K562 (cell line): ENCODE results near the gene BTAF1. TPM values are rescaled to one million over a fixed set of nuclear protein-coding genes. Genes with fewer than 3 reads are reported as not detected.

Experiments used
- CBX3 ChIP-seq, 2 experiments: IDR thresholded peaks; 1 replicate in 1 of 2; 2 replicates in 1 of 2; pipeline ENCODE4 v1.6.1; 2012; ENCODE audit warnings: inconsistent platforms in 2 of 2, low read length in 2 of 2, borderline replicate concordance in 1 of 2, control low read depth in 1 of 2
- CHD4 ChIP-seq: fragments of 200-600 bp; sonication (generic); IDR thresholded peaks from 3 replicates; pipeline ENCODE4 v1.6.1; 2012; ENCODE audit warnings: low read depth, mild to moderate bottlenecking, mixed read lengths, low read length, inconsistent platforms; ENCODE audit not compliant: insufficient read depth, insufficient replicate concordance, poor library complexity, severe bottlenecking
- CREB3 ChIP-seq: fragments of 450-650 bp; conservative IDR thresholded peaks from 2 replicates; pipeline ENCODE4 v1.6.1; 2016; ENCODE audit warnings: missing genetic modification characterization, low read depth, mild to moderate bottlenecking, missing compliant biosample characterization, moderate library complexity
- E2F3 ChIP-seq: fragments of 250-450 bp; sonication (Bioruptor Pico); IDR thresholded peaks from 2 replicates; pipeline ENCODE4 v1.4.0; 2020; ENCODE audit warnings: mild to moderate bottlenecking
- EP400 ChIP-seq: fragments of 450-650 bp; IDR thresholded peaks from 2 replicates; pipeline ENCODE4 v1.6.1; 2017; ENCODE audit warnings: antibody characterized with exemption, mild to moderate bottlenecking, moderate library complexity
- EWSR1 ChIP-seq: fragments of 450-650 bp; IDR thresholded peaks from 2 replicates; pipeline ENCODE4 v1.6.1; 2018; ENCODE audit warnings: borderline replicate concordance, mild to moderate bottlenecking, low read depth, moderate library complexity; ENCODE audit not compliant: partially characterized antibody
- FOXA3 ChIP-seq, 2 experiments: fragments of 450-650 bp in 1 of 2; sonication (generic) in 1 of 2; formaldehyde crosslinking; IDR thresholded peaks in 1 of 2; conservative IDR thresholded peaks in 1 of 2; 2 replicates each; pipeline versions ENCODE4 v1.4.0 to v1.8.0; 2020 to 2022; ENCODE audit warnings: mild to moderate bottlenecking in 2 of 2, missing genetic modification reagents in 1 of 2
- FOXK2 ChIP-seq, 2 experiments: fragments of 450-650 bp; IDR thresholded peaks in 1 of 2; conservative IDR thresholded peaks in 1 of 2; 2 replicates each; pipeline ENCODE4 v1.6.1; 2016; ENCODE audit warnings: low read depth in 2 of 2, mild to moderate bottlenecking in 1 of 2
- HNRNPH1 ChIP-seq: fragments of 200-400 bp; formaldehyde crosslinking; optimal IDR thresholded peaks from 2 replicates; pipeline ENCODE3; 2017; ENCODE audit warnings: low read depth, mild to moderate bottlenecking, low read length, moderate library complexity
- KLF16 ChIP-seq: IDR thresholded peaks from 2 replicates; pipeline ENCODE4 v1.6.1; 2016; ENCODE audit warnings: antibody characterized with exemption
- MCM5 ChIP-seq: fragments of 450-650 bp; IDR thresholded peaks from 2 replicates; pipeline ENCODE4 v1.6.1; 2016; ENCODE audit warnings: low read depth
- NFRKB ChIP-seq: fragments of 450-650 bp; IDR thresholded peaks from 2 replicates; pipeline ENCODE4 v1.6.1; 2016; ENCODE audit warnings: low read depth
- NR1H2 ChIP-seq: sonication (generic); formaldehyde crosslinking; IDR thresholded peaks from 2 replicates; pipeline ENCODE4 v1.4.0; 2020; ENCODE audit warnings: mild to moderate bottlenecking, missing genetic modification reagents
- PHF8 ChIP-seq: fragments of 200-600 bp; sonication (generic); IDR thresholded peaks from 2 replicates; pipeline ENCODE4 v1.6.1; 2012; ENCODE audit warnings: mixed run types, mild to moderate bottlenecking, inconsistent platforms, low read length, moderate library complexity, borderline replicate concordance
- POLR2G ChIP-seq: fragments of 200-400 bp; formaldehyde crosslinking; IDR thresholded peaks from 2 replicates; pipeline ENCODE4 v1.6.1; 2017; ENCODE audit warnings: low read depth, mild to moderate bottlenecking, antibody characterized with exemption, low read length, moderate library complexity
- RBM34 ChIP-seq: fragments of 200-400 bp; formaldehyde crosslinking; IDR thresholded peaks from 2 replicates; pipeline ENCODE4 v1.6.1; 2018; ENCODE audit warnings: low read length, borderline replicate concordance; ENCODE audit not compliant: insufficient read depth
- SAFB ChIP-seq: fragments of 200-400 bp; formaldehyde crosslinking; IDR thresholded peaks from 2 replicates; pipeline ENCODE4 v1.6.1; 2017; ENCODE audit warnings: low read depth, low read length, borderline replicate concordance
- SAFB2 ChIP-seq: fragments of 200-400 bp; formaldehyde crosslinking; IDR thresholded peaks from 2 replicates; pipeline ENCODE4 v1.6.1; 2018; ENCODE audit warnings: borderline replicate concordance, low read length, low read depth, moderate library complexity; ENCODE audit not compliant: severe bottlenecking
- SIN3A ChIP-seq, 2 experiments: fragments of 150-350 bp in 1 of 2; IDR thresholded peaks; 2 replicates each; pipeline ENCODE4 v1.6.1; 2011 to 2016; ENCODE audit warnings: borderline replicate concordance in 2 of 2, low read depth in 2 of 2, low read length in 2 of 2, mild to moderate bottlenecking in 2 of 2, moderate library complexity in 2 of 2; ENCODE audit not compliant: control insufficient read depth in 1 of 2
- SMARCA4 ChIP-seq: fragments of 450-650 bp; IDR thresholded peaks from 2 replicates; pipeline ENCODE4 v1.6.1; 2016
- SREBF1 ChIP-seq: fragments of 150-350 bp; IDR thresholded peaks from 2 replicates; pipeline ENCODE4 v1.6.1; 2014; ENCODE audit warnings: antibody characterized with exemption, low read depth, low read length, borderline replicate concordance
- ZC3H11A ChIP-seq: IDR thresholded peaks from 2 replicates; pipeline ENCODE4 v1.6.1; 2012; ENCODE audit warnings: low read depth, low read length, improper control_type of control experiment
- polyA plus RNA-seq, 8 experiments: library from polyadenylated mRNA; depleted of rRNA in 4 of 8; stranded (reverse) in 5 of 8; unstranded in 3 of 8; fragments of >200 nt; fragmentation: Nextera tagmentation in 2 of 8; fragmentation: Illumina TruSeq in 1 of 8; extraction: Ambion mirVana in 2 of 8; extraction: Trizol in 1 of 8; gene quantifications; 2 replicates each; pipeline versions ENCODE4 v1.2.1 to v1.2.3, GENCODE V29; 2011 to 2014; ENCODE audit warnings: inconsistent platforms in 1 of 8, missing spikeins in 1 of 8
- total RNA-seq, 7 experiments: library from RNA; depleted of rRNA in 6 of 7; stranded (reverse); fragments of >200 nt in 6 of 7; fragmentation: Illumina TruSeq in 2 of 7; extraction: Trizol in 2 of 7; gene quantifications; 2 replicates each; pipeline versions ENCODE4 v1.2.1 to v1.2.3, GENCODE V29; 2011 to 2021; ENCODE audit warnings: low replicate concordance in 1 of 7
- TF ChIP-seq, protein P1 (sequence below): conservative IDR thresholded peaks from 2 replicates; pipeline ENCODE4 v1.6.1; 2011; ENCODE audit warnings: low read depth, mild to moderate bottlenecking, low read length; ENCODE audit not compliant: control insufficient read depth
- TF ChIP-seq, protein P2 (sequence below): fragments of 450-650 bp; formaldehyde crosslinking; IDR thresholded peaks from 2 replicates; pipeline ENCODE4 v1.4.0; 2020; ENCODE audit warnings: mild to moderate bottlenecking, moderate library complexity

BTAF1 gene
- total and polyA plus RNA-seq, 9 of the 15 experiments (the other 6 are each of a cell fraction or from before 2014, with no cell fraction given) = 6.6 to 70.7 (median 30.5) TPM

DNA sequence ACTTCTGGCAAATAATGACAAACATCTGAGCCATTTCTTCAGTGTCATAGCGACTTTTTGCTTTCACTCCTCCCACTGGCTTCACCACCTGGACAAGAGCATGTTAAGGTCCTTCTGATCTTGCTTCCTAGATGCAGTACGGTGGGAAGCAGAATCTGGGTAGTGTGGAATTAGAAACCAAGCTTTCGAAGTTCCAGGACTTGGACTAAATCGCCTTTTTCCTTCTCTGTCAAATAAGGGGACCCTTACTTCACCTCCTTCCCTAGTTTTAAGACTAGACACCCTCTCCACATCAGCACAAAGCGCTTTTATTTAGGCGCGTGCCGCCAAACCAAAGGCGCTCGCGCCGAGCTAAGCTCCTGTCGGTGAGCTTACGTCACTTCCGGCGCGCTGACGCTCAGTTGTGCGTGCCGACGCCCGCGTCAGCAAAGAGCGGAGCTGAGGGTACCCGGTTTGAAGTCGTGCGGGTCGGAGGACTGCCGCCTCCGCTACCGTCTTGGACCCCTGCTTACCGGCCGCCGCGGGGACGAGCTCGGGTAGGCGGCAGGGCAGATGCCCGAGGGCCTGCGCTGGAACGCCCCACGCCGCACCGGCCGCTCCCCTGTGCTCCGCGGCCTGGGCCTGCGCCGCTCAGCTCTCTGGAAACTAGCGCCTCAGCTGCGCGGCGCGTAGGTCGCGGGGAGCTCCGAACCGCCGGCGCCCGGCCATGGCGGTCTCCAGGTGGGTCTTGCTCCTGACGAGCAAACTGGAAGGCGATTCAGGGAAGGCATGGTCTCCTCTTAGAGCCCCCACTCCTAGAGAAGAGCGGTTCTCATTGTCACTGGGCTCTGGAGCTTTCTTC, at the start of gene BTAF1 (continued):
- TF ChIP-seq EP400 = peak; percentile 94
- TF ChIP-seq NR1H2 = no peak
- no peak for TF ChIP-seq FOXK2 (conservative IDR thresholded peaks at IDR 0.05 in 1 of 2, IDR thresholded peaks at IDR 0.05 in 1 of 2; ENCODE audit: low read depth in 2 of 2)
- no peak; a peak in 2 of 3 replicates for TF ChIP-seq CBX3 (IDR thresholded peaks at IDR 0.05; ENCODE audit: borderline replicate concordance in 1 of 2, low read length in 2 of 2)
- peak in 1 of 2 experiments; percentile 42; a peak in 1 of 4 replicates for TF ChIP-seq FOXA3 (CRISPR knock-in tag; conservative IDR thresholded peaks at IDR 0.05 in 1 of 2, IDR thresholded peaks at IDR 0.05 in 1 of 2)
- no peak for TF ChIP-seq EWSR1
- TF ChIP-seq MCM5 = no peak
- TF ChIP-seq CHD4 = no peak
- TF ChIP-seq SREBF1 = no peak
- peak in 1 of 2 experiments; percentile 45; a peak in 1 of 4 replicates for TF ChIP-seq SIN3A (IDR thresholded peaks at IDR 0.05; ENCODE audit: borderline replicate concordance in 2 of 2, control insufficient read depth in 1 of 2, low read depth in 2 of 2, low read length in 2 of 2)
- TF ChIP-seq SMARCA4 = no peak
- no peak for TF ChIP-seq RBM34
- peak; percentile 93; the same call in 1 of the 2 replicates for TF ChIP-seq PHF8
- no peak for TF ChIP-seq HNRNPH1
- TF ChIP-seq E2F3 (CRISPR knock-in tag) = no peak
- no peak for TF ChIP-seq KLF16
- TF ChIP-seq NFRKB = 0 out of 2 replicates have a peak, but pooled peaks have one; percentile 34
- no peak for TF ChIP-seq SAFB2
- no peak for TF ChIP-seq ZC3H11A
- TF ChIP-seq, protein P1, sequence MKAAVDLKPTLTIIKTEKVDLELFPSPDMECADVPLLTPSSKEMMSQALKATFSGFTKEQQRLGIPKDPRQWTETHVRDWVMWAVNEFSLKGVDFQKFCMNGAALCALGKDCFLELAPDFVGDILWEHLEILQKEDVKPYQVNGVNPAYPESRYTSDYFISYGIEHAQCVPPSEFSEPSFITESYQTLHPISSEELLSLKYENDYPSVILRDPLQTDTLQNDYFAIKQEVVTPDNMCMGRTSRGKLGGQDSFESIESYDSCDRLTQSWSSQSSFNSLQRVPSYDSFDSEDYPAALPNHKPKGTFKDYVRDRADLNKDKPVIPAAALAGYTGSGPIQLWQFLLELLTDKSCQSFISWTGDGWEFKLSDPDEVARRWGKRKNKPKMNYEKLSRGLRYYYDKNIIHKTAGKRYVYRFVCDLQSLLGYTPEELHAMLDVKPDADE = peak; percentile 65; the same call in 1 of the 2 replicates
- TF ChIP-seq POLR2G = peak; percentile 91
- no peak for TF ChIP-seq SAFB
- TF ChIP-seq, protein P2, sequence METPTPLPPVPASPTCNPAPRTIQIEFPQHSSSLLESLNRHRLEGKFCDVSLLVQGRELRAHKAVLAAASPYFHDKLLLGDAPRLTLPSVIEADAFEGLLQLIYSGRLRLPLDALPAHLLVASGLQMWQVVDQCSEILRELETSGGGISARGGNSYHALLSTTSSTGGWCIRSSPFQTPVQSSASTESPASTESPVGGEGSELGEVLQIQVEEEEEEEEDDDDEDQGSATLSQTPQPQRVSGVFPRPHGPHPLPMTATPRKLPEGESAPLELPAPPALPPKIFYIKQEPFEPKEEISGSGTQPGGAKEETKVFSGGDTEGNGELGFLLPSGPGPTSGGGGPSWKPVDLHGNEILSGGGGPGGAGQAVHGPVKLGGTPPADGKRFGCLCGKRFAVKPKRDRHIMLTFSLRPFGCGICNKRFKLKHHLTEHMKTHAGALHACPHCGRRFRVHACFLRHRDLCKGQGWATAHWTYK (CRISPR knock-in tag) = 0 out of 2 replicates have a peak, but pooled peaks have one; percentile 29
- no peak for TF ChIP-seq CREB3
